Uterus (tissue), 2 donors: Measurements from ENCODE around the gene USP44.

Experiments
- POLR2A ChIP-seq, 2 donors: fragments of 450-650 bp; IDR thresholded peaks; one replicate each; pipeline ENCODE4 v1.6.1; 2016; ENCODE audit warnings: antibody characterized with exemption in 2 of 2, mild to moderate bottlenecking in 1 of 2, moderate library complexity in 1 of 2
- TF ChIP-seq, protein P1 (sequence below), 4 experiments: fragments of 200-600 bp in 2 of 4; fragments of 450-650 bp in 2 of 4; sonication (generic) in 2 of 4; IDR thresholded peaks; one replicate each; pipeline ENCODE4 v1.5.1; 2016 to 2019; ENCODE audit warnings: antibody characterized with exemption in 4 of 4, mild to moderate bottlenecking in 2 of 4, moderate library complexity in 1 of 4

DNA sequence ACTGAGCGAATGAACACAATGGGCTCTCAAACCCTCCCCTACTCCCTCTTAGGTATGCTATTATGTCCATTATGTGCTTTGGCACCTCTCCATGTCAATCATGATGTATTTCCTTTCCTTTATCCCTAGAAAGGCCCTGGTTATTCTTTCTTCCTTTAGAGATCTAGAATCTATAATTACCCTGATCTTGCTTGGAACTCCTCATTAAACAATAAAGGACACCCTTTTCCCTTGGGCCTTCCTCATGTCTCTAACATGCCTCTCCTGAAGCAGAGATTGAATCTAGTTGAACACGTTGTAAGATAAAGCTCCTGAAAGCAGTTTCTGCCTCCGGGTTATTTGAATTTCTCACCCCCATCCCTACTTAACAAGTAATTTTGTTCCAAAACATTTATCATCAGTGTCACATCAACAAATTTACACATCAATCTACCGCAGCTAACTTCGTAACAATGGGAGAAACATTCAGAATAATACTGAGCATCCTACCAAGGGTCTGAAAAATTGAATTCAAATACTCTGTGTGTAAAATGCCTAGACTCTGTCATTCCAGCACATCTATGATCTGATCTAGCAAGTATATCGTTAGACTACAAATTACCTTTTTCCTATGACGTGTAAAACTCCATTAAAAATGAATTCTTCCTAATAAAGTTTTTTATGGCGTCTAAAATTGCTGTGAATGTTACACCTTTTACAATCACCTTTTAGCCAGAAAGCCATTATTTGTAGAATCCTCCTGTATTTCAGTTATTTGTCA lies 5.4 kb downstream of the USP44 start:
- no peak for TF ChIP-seq POLR2A (IDR thresholded peaks at IDR 0.05)
- TF ChIP-seq, protein P1, sequence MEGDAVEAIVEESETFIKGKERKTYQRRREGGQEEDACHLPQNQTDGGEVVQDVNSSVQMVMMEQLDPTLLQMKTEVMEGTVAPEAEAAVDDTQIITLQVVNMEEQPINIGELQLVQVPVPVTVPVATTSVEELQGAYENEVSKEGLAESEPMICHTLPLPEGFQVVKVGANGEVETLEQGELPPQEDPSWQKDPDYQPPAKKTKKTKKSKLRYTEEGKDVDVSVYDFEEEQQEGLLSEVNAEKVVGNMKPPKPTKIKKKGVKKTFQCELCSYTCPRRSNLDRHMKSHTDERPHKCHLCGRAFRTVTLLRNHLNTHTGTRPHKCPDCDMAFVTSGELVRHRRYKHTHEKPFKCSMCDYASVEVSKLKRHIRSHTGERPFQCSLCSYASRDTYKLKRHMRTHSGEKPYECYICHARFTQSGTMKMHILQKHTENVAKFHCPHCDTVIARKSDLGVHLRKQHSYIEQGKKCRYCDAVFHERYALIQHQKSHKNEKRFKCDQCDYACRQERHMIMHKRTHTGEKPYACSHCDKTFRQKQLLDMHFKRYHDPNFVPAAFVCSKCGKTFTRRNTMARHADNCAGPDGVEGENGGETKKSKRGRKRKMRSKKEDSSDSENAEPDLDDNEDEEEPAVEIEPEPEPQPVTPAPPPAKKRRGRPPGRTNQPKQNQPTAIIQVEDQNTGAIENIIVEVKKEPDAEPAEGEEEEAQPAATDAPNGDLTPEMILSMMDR (IDR thresholded peaks at IDR 0.05) = no peak
